Spleen (tissue), 7 donors: ENCODE measurements around the gene CHIA.

Source experiments
- POLR2AphosphoS5 ChIP-seq, 3 donors: sonication (generic); formaldehyde crosslinking; IDR thresholded peaks; one replicate each; pipeline ENCODE4 v1.5.1; 2017; ENCODE audit warnings: antibody characterized with exemption in 3 of 3
- TF ChIP-seq, protein P1 (sequence below), 11 experiments: fragments of 200-600 bp in 7 of 11; fragments of 450-650 bp in 4 of 11; sonication (generic) in 4 of 11; IDR thresholded peaks in 8 of 11; conservative IDR thresholded peaks in 3 of 11; 1 replicate in 7 of 11; 2 replicates in 4 of 11; pipeline versions ENCODE4 v1.4.0 to v1.8.0; 2016 to 2021; ENCODE audit warnings: antibody characterized with exemption in 11 of 11, inconsistent platforms in 4 of 11, mild to moderate bottlenecking in 1 of 11
- donor health status: DM: no; HTN: no; CAD: no; lungs with moderate emphysema.
- donor health status: DM: no; HTN: no; CAD: no.
- donor health status: DM: no; HTN: no; CAD: no.

DNA sequence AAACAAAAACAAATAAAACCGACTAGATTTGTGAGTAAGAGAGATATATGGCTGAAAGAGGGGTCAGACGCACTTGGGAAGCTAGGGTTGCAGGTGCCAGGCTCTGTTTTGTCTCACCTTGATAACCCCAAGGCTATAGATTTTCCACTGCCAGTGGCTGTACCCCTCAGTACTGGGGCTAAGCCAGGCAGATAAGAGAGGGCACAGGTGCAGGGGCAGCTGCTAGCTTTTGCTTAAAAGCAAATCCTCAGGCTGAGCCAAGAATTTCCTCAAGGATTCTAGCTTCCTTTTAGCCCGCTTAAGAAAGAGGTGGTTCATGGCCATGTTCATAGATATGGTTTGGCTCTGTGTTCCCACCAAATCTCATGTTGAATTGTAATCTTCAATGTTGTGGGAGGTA is 79.0 kb downstream of the CHIA start:
- TF ChIP-seq, protein P1, sequence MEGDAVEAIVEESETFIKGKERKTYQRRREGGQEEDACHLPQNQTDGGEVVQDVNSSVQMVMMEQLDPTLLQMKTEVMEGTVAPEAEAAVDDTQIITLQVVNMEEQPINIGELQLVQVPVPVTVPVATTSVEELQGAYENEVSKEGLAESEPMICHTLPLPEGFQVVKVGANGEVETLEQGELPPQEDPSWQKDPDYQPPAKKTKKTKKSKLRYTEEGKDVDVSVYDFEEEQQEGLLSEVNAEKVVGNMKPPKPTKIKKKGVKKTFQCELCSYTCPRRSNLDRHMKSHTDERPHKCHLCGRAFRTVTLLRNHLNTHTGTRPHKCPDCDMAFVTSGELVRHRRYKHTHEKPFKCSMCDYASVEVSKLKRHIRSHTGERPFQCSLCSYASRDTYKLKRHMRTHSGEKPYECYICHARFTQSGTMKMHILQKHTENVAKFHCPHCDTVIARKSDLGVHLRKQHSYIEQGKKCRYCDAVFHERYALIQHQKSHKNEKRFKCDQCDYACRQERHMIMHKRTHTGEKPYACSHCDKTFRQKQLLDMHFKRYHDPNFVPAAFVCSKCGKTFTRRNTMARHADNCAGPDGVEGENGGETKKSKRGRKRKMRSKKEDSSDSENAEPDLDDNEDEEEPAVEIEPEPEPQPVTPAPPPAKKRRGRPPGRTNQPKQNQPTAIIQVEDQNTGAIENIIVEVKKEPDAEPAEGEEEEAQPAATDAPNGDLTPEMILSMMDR (IDR thresholded peaks at IDR 0.05 in 8 of 11, conservative IDR thresholded peaks at IDR 0.05 in 3 of 11), result no peak
- TF ChIP-seq POLR2AphosphoS5 (IDR thresholded peaks at IDR 0.05), result no peak
